NCI-H128 (cell line): ENCODE results near the gene VSIG10.
"Not testable (repeated sequence)": the region's sequence is repeated elsewhere in the genome, so short reads cannot be mapped to it uniquely, and the experiment has no call there.

Source experiments
- DNase-seq: peaks from one replicate; lab custom pipeline; 2025; ENCODE audit not compliant: unreplicated experiment; lab: John Stamatoyannopoulos, UW

VSIG10 gene

GRCh38 chr12:118035190-118036041 lies 68.4 kb downstream of the VSIG10 start:
- DNase-seq = no peak

- no peak for DNase-seq
Observed at GRCh38 chr12:118034429-118035189, 69.2 kb downstream of the VSIG10 start.

- DNase-seq = no peak
Observed at GRCh38 chr12:118033902-118034301, 69.9 kb downstream of the VSIG10 start.

- no peak for DNase-seq
Observed at GRCh38 chr12:118033323-118033722, 70.5 kb downstream of the VSIG10 start.

GRCh38 chr12:118032188-118032587 lies 71.6 kb downstream of the VSIG10 start:
- DNase-seq = no peak

GRCh38 chr12:118029166-118029565 lies 74.6 kb downstream of the VSIG10 start:
- no peak for DNase-seq

- DNase-seq = no peak
Observed at GRCh38 chr12:118025168-118025567, 78.6 kb downstream of the VSIG10 start.

- DNase-seq = no peak
Observed at GRCh38 chr12:118023301-118023860, 80.4 kb downstream of the VSIG10 start.

GRCh38 chr12:118022728-118023109 lies 81.1 kb downstream of the VSIG10 start:
- no peak for DNase-seq

GRCh38 chr12:118022097-118022727 lies 81.6 kb downstream of the VSIG10 start:
- DNase-seq = not testable (repeated sequence)

- no peak for DNase-seq
Observed at GRCh38 chr12:118020036-118020435, 83.8 kb downstream of the VSIG10 start.

GRCh38 chr12:118017926-118018325 lies 85.9 kb downstream of the VSIG10 start:
- DNase-seq = no peak

GRCh38 chr12:118016424-118017264 lies 87.2 kb downstream of the VSIG10 start, which contains the start of gene RFC5:
TSS of gene RFC5 (plus strand) at chr12:118016703. CDS start at chr12:118016828, 125 bp downstream.
- DNase-seq = peak; percentile 99

- no peak for DNase-seq
Observed at GRCh38 chr12:118015944-118016343, 87.9 kb downstream of the VSIG10 start.

- DNase-seq = no peak
Observed at GRCh38 chr12:118015306-118015705, 88.5 kb downstream of the VSIG10 start.
